UCSD-AML1 (cell line): ENCODE data around the gene PFKFB2.

Source experiments
- DNase-seq: peaks from one replicate; lab custom pipeline; 2025; ENCODE audit not compliant: unreplicated experiment; lab: John Stamatoyannopoulos, UW

PFKFB2 gene

GRCh38 chr1:207088701-207089626, 35.9 kb downstream of the PFKFB2 start, which contains the start of gene C4BPB:
Gene C4BPB (plus strand): TSS chr1:207088860. CDS start chr1:207089532, 672 bp downstream.
- no peak for DNase-seq

- DNase-seq = no peak
These were observed 36.7 kb downstream of the PFKFB2 start for GRCh38 chr1:207089627-207090355.

- no peak for DNase-seq
These were observed 38.3 kb downstream of the PFKFB2 start for GRCh38 chr1:207091200-207091908.

- no peak for DNase-seq
These were observed 40.9 kb downstream of the PFKFB2 start for GRCh38 chr1:207093944-207094343.

GRCh38 chr1:207097871-207098324, 44.8 kb downstream of the PFKFB2 start:
- no peak for DNase-seq

GRCh38 chr1:207101720-207102119, 48.6 kb downstream of the PFKFB2 start:
- DNase-seq = no peak

- DNase-seq = no peak
These were observed 49.1 kb downstream of the PFKFB2 start for GRCh38 chr1:207102146-207102545.

- no peak for DNase-seq
These were observed 49.6 kb downstream of the PFKFB2 start for GRCh38 chr1:207102659-207103058.

GRCh38 chr1:207103892-207104373, 50.9 kb downstream of the PFKFB2 start, which contains the start of gene C4BPA:
Gene C4BPA (plus strand): TSS chr1:207104233. CDS start chr1:207113026, 8,793 bp downstream.
- no peak for DNase-seq

- no peak for DNase-seq
These were observed 55.9 kb downstream of the PFKFB2 start for GRCh38 chr1:207109004-207109403.

GRCh38 chr1:207112616-207113296, 59.7 kb downstream of the PFKFB2 start:
- DNase-seq = no peak

- no peak for DNase-seq
These were observed 62.2 kb downstream of the PFKFB2 start for GRCh38 chr1:207115269-207115668.

GRCh38 chr1:207124389-207124788, 71.3 kb downstream of the PFKFB2 start:
- DNase-seq = no peak

GRCh38 chr1:207128336-207128921, 75.4 kb downstream of the PFKFB2 start:
- no peak for DNase-seq

GRCh38 chr1:207129053-207129452, 76.0 kb downstream of the PFKFB2 start:
- no peak for DNase-seq
